Neural cell (in vitro differentiated cells): ENCODE data around the gene ABCA6. TPM values are rescaled to one million over a fixed set of nuclear protein-coding genes. Genes with fewer than 3 reads are reported as not detected.
A peak's percentile ranks its signal among the peaks of the same experiment; 100 is the strongest.

Experiments
- H2AFZ ChIP-seq: fragments of 200-600, 300-800 bp; sonication (generic), shearing (Covaris generic); 2 replicates; pipeline ENCODE4 v1.6.0; 2014; ENCODE audit warnings: low read depth, mild to moderate bottlenecking, antibody characterized with exemption, low read length, moderate library complexity
- H3F3A ChIP-seq: fragments of 200-600 bp; shearing (Covaris generic); 2 replicates; pipeline ENCODE4 v1.6.1; 2016; ENCODE audit warnings: mild to moderate bottlenecking, moderate library complexity, mixed read lengths, antibody characterized with exemption, low read length; ENCODE audit not compliant: insufficient read depth, poor library complexity, severe bottlenecking
- H3K27ac ChIP-seq: fragments of 200-600, 300-800 bp; sonication (generic), shearing (Covaris generic); 2 replicates; pipeline ENCODE4 v1.5.1; 2014; ENCODE audit warnings: mild to moderate bottlenecking, low read length, moderate library complexity
- H3K27me3 ChIP-seq: fragments of 300-800, 200-600 bp; sonication (generic), shearing (Covaris generic); 2 replicates; pipeline ENCODE4 v1.6.0; 2014; ENCODE audit warnings: mild to moderate bottlenecking, low read depth, low read length, moderate library complexity; ENCODE audit not compliant: insufficient read depth
- H3K36me3 ChIP-seq: fragments of 300-800, 200-600 bp; sonication (generic), shearing (Covaris generic); 2 replicates; pipeline ENCODE4 v1.5.1; 2014; ENCODE audit warnings: mild to moderate bottlenecking, antibody characterized with exemption, low read length, moderate library complexity; ENCODE audit not compliant: insufficient read depth
- H3K4me2 ChIP-seq: fragments of 300-800, 200-600 bp; sonication (generic), shearing (Covaris generic); 2 replicates; pipeline ENCODE4 v1.6.0; 2014; ENCODE audit warnings: mild to moderate bottlenecking, low read length
- H3K4me3 ChIP-seq: fragments of 300-800, 200-600 bp; sonication (generic), shearing (Covaris generic); 2 replicates; pipeline ENCODE4 v1.5.1; 2014; ENCODE audit warnings: mild to moderate bottlenecking, low read length, moderate library complexity
- H3K79me2 ChIP-seq: fragments of 200-600 bp; shearing (Covaris generic); replicated peaks from 2 replicates; pipeline ENCODE4 v1.6.0; 2014; ENCODE audit warnings: mild to moderate bottlenecking, low read length, moderate library complexity; ENCODE audit not compliant: insufficient read depth
- H3K9ac ChIP-seq: fragments of 300-800, 200-600 bp; sonication (generic), shearing (Covaris generic); 2 replicates; pipeline ENCODE4 v1.6.1; 2016; ENCODE audit warnings: mild to moderate bottlenecking, low read length, mixed read lengths
- H3K9me2 ChIP-seq: fragments of 200-600 bp; shearing (Covaris generic); 2 replicates; pipeline ENCODE4 v1.6.1; 2016; ENCODE audit warnings: mild to moderate bottlenecking, low read length, mixed read lengths; ENCODE audit not compliant: insufficient read depth
- H3K9me3 ChIP-seq: fragments of 200-600, 300-800 bp; sonication (generic), shearing (Covaris generic); 2 replicates; pipeline ENCODE4 v1.6.1; 2016; ENCODE audit warnings: mild to moderate bottlenecking, mixed run types, low read length, moderate library complexity, mixed read lengths
- H4K20me1 ChIP-seq: fragments of 200-600 bp; shearing (Covaris generic); 2 replicates; pipeline ENCODE4 v1.6.1; 2016; ENCODE audit warnings: mild to moderate bottlenecking, mixed run types; ENCODE audit not compliant: insufficient read depth
- EP300 ChIP-seq: fragments of 450-650 bp; conservative IDR thresholded peaks from 2 replicates; pipeline ENCODE4 v1.6.1; 2014; ENCODE audit warnings: antibody characterized with exemption, mild to moderate bottlenecking, moderate library complexity; ENCODE audit not compliant: poor library complexity, severe bottlenecking
- EZH2 ChIP-seq: fragments of 200-600, 300-800 bp; shearing (Covaris generic), sonication (generic); IDR thresholded peaks from 2 replicates; pipeline ENCODE4 v1.6.1; 2014; ENCODE audit warnings: antibody characterized with exemption, low read length, borderline replicate concordance, mild to moderate bottlenecking; ENCODE audit not compliant: insufficient read depth, poor library complexity, severe bottlenecking
- MXI1 ChIP-seq: fragments of 450-650 bp; conservative IDR thresholded peaks from 2 replicates; pipeline ENCODE4 v1.6.1; 2014; ENCODE audit warnings: antibody characterized with exemption, mild to moderate bottlenecking; ENCODE audit not compliant: poor library complexity, severe bottlenecking
- POLR2AphosphoS5 ChIP-seq: IDR thresholded peaks from 2 replicates; pipeline ENCODE4 v1.6.1; 2012
- RAD21 ChIP-seq: fragments of 450-650 bp; conservative IDR thresholded peaks from 2 replicates; pipeline ENCODE4 v1.6.1; 2014; ENCODE audit warnings: antibody characterized with exemption, mild to moderate bottlenecking, moderate library complexity
- SMC3 ChIP-seq: fragments of 450-650 bp; conservative IDR thresholded peaks from 2 replicates; pipeline ENCODE4 v1.6.1; 2014; ENCODE audit warnings: antibody characterized with exemption, mild to moderate bottlenecking, moderate library complexity; ENCODE audit not compliant: poor library complexity
- TAF1 ChIP-seq: IDR thresholded peaks from 2 replicates; pipeline ENCODE4 v1.6.1; 2012; ENCODE audit warnings: low read depth
- polyA plus RNA-seq: library from polyadenylated mRNA; depleted of rRNA; stranded (reverse); fragments of >200 nt; gene quantifications from 2 replicates; pipeline ENCODE4 v1.2.3, GENCODE V29; 2014
- TF ChIP-seq, protein P1 (sequence below): fragments of 450-650 bp; IDR thresholded peaks from 2 replicates; pipeline ENCODE4 v1.5.1; 2014; ENCODE audit warnings: antibody characterized with exemption, mild to moderate bottlenecking, moderate library complexity; ENCODE audit not compliant: poor library complexity, severe bottlenecking
- TF ChIP-seq, protein P2 (sequence below): IDR thresholded peaks from 2 replicates; pipeline ENCODE4 v1.6.1; 2012; ENCODE audit warnings: borderline replicate concordance

The ABCA6 gene
- polyA plus RNA-seq, 1 donor from 2014 or later: 1.6 TPM

DNA sequence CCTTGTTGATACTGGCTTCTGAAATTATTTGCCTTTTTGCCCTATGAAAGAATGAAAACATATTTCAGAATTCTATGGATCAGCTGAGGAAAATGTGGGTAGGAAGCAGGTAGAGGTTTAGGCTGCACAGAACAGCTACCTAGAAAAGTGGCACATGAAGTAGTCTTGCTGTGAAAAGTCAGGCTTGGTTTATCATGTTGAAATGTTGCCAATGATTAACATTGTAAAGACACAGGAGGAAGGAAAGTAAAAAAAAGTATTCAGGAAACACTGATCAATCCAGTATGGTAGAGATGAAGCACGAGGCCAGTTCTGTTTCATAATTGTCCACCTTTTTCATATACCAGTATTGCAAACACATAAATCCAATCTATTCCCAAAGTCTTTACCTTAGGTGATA, 29.9 kb downstream of the ABCA6 start:
- TF ChIP-seq, protein P1, sequence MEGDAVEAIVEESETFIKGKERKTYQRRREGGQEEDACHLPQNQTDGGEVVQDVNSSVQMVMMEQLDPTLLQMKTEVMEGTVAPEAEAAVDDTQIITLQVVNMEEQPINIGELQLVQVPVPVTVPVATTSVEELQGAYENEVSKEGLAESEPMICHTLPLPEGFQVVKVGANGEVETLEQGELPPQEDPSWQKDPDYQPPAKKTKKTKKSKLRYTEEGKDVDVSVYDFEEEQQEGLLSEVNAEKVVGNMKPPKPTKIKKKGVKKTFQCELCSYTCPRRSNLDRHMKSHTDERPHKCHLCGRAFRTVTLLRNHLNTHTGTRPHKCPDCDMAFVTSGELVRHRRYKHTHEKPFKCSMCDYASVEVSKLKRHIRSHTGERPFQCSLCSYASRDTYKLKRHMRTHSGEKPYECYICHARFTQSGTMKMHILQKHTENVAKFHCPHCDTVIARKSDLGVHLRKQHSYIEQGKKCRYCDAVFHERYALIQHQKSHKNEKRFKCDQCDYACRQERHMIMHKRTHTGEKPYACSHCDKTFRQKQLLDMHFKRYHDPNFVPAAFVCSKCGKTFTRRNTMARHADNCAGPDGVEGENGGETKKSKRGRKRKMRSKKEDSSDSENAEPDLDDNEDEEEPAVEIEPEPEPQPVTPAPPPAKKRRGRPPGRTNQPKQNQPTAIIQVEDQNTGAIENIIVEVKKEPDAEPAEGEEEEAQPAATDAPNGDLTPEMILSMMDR: no peak
- TF ChIP-seq SMC3 (no peak), TAF1 (no peak), EZH2 (no peak), MXI1 (no peak), POLR2AphosphoS5 (no peak), EP300 (no peak)
- Histone ChIP-seq H3K4me2 (no peak overlapping the region), H3F3A (no peaks in the 10 kb centered on the region), H3K79me2 (no peaks in the 10 kb centered on the region), H3K27ac (no peak overlapping the region), H3K9me3 (no peaks in the 10 kb centered on the region), H3K36me3 (no peaks in the 10 kb centered on the region), H3K4me3 (no peak overlapping the region), H3K9ac (no peak overlapping the region), H3K27me3 (no peaks in the 10 kb centered on the region), H4K20me1 (no peaks in the 10 kb centered on the region), H2AFZ (no peak overlapping the region), H3K9me2 (no peaks in the 10 kb centered on the region)

DNA sequence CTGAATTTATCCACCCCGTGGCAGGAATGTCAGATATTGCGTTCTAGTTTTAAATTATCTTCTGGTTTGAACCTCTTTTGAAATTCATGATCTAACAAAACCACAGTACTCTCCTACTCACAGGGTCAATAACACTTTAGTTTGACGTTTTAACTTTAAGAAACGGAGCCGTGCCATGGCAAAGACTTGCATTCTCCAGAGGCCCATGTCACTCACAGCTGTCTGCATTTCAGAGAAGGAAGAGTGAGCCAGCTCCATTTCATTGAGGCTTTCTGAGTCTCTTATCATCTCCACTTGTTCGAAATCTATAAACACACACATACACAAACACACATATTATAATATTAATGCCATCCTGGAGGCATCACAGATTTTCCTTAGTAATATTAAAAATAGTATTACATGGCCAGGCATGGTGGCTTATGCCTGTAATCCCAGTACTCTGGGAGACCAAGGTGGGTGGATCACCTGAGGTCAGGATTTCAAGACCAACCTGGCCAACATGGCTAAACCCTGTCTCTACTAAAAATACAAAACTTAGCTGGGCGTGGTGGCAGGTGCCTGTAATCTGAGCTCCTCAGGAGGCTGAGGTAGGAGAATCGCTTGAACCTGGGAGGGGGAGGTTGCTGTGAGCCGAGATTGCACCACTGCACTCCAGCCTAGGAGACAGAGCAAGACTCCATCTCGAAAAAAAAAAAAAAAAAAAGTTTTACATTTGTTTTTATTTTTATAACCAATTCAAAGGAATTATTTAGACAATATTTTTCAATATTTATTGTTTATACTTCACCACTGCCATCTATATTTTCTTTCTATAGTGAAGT, 35.6 kb downstream of the ABCA6 start:
- H2AFZ ChIP-seq: no peak overlapping the region
- H3K9ac ChIP-seq: no peak overlapping the region
- H3K4me3 ChIP-seq: no peak overlapping the region
- no peaks in the 10 kb centered on the region for H3K36me3 ChIP-seq
- H3K27me3 ChIP-seq: no peaks in the 10 kb centered on the region
- H3K27ac ChIP-seq: peak overlapping the region; percentile 57
- no peaks in the 10 kb centered on the region for H4K20me1 ChIP-seq
- peak; percentile 88 for TF ChIP-seq EP300
- TF ChIP-seq MXI1: no peak
- TF ChIP-seq TAF1: no peak
- TF ChIP-seq, protein P1: no peak
- TF ChIP-seq POLR2AphosphoS5: peak; percentile 75
- no peak for TF ChIP-seq EZH2
- TF ChIP-seq, protein P2, sequence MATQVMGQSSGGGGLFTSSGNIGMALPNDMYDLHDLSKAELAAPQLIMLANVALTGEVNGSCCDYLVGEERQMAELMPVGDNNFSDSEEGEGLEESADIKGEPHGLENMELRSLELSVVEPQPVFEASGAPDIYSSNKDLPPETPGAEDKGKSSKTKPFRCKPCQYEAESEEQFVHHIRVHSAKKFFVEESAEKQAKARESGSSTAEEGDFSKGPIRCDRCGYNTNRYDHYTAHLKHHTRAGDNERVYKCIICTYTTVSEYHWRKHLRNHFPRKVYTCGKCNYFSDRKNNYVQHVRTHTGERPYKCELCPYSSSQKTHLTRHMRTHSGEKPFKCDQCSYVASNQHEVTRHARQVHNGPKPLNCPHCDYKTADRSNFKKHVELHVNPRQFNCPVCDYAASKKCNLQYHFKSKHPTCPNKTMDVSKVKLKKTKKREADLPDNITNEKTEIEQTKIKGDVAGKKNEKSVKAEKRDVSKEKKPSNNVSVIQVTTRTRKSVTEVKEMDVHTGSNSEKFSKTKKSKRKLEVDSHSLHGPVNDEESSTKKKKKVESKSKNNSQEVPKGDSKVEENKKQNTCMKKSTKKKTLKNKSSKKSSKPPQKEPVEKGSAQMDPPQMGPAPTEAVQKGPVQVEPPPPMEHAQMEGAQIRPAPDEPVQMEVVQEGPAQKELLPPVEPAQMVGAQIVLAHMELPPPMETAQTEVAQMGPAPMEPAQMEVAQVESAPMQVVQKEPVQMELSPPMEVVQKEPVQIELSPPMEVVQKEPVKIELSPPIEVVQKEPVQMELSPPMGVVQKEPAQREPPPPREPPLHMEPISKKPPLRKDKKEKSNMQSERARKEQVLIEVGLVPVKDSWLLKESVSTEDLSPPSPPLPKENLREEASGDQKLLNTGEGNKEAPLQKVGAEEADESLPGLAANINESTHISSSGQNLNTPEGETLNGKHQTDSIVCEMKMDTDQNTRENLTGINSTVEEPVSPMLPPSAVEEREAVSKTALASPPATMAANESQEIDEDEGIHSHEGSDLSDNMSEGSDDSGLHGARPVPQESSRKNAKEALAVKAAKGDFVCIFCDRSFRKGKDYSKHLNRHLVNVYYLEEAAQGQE: no peak
- no peak for TF ChIP-seq RAD21
- no peak for TF ChIP-seq SMC3
- no peaks in the 10 kb centered on the region for H3F3A ChIP-seq
- no peak overlapping the region for H3K4me2 ChIP-seq
- no peaks in the 10 kb centered on the region for H3K9me2 ChIP-seq
- no peaks in the 10 kb centered on the region for H3K9me3 ChIP-seq
- H3K79me2 ChIP-seq: no peaks in the 10 kb centered on the region
